H9 (cell line): ENCODE measurements around the gene PDE1C. TPM values are rescaled to one million over a fixed set of nuclear protein-coding genes. Genes with fewer than 3 reads are reported as not detected.

Source experiments
- DNase-seq: peaks from one replicate; pipeline ENCODE4 v3.0.0-alpha.2; 2017
- H2AFZ ChIP-seq: one replicate; pipeline ENCODE4 v1.6.1; 2013; ENCODE audit warnings: mild to moderate bottlenecking, low read length, control low read depth, moderate library complexity
- H2AK5ac ChIP-seq: 2 replicates; pipeline ENCODE4 v1.6.1; 2013; ENCODE audit warnings: low read length, control low read depth, mixed read lengths; ENCODE audit not compliant: insufficient read length
- H2BK120ac ChIP-seq: one replicate; pipeline ENCODE4 v1.6.1; 2013; ENCODE audit warnings: low read depth, mild to moderate bottlenecking, low read length, control low read depth, inconsistent platforms; ENCODE audit not compliant: poor library complexity, severe bottlenecking
- H2BK12ac ChIP-seq: 2 replicates; pipeline ENCODE4 v1.6.1; 2013; ENCODE audit warnings: low read length, control low read depth, mixed read lengths, low read depth; ENCODE audit not compliant: insufficient read length
- H2BK15ac ChIP-seq: 2 replicates; pipeline ENCODE4 v1.6.1; 2013; ENCODE audit warnings: low read depth, low read length, control low read depth
- H2BK20ac ChIP-seq: one replicate; pipeline ENCODE4 v1.6.1; 2013; ENCODE audit warnings: low read depth, mild to moderate bottlenecking, low read length, control low read depth, inconsistent platforms; ENCODE audit not compliant: poor library complexity, severe bottlenecking
- H2BK5ac ChIP-seq: 2 replicates; pipeline ENCODE4 v1.6.1; 2013; ENCODE audit warnings: low read length, control low read depth, mixed read lengths; ENCODE audit not compliant: insufficient read length
- H3K14ac ChIP-seq: 2 replicates; pipeline ENCODE4 v1.6.1; 2013; ENCODE audit warnings: low read length, control low read depth; ENCODE audit not compliant: insufficient read depth
- H3K18ac ChIP-seq: 2 replicates; pipeline ENCODE4 v1.6.1; 2013; ENCODE audit warnings: low read depth, mild to moderate bottlenecking, mixed read lengths, low read length, control low read depth; ENCODE audit not compliant: insufficient read length
- H3K23ac ChIP-seq: 2 replicates; pipeline ENCODE4 v1.6.1; 2013; ENCODE audit warnings: low read length, control low read depth, mixed read lengths, low read depth; ENCODE audit not compliant: insufficient read length
- H3K23me2 ChIP-seq: 2 replicates; pipeline ENCODE4 v1.6.1; 2013; ENCODE audit warnings: low read depth, mild to moderate bottlenecking, mixed read lengths, low read length, control low read depth; ENCODE audit not compliant: insufficient read length, poor library complexity, severe bottlenecking
- H3K27ac ChIP-seq: 2 replicates; pipeline ENCODE4 v1.5.1; 2013; ENCODE audit warnings: low read length, control low read depth, mixed read lengths, low read depth; ENCODE audit not compliant: insufficient read length
- H3K27me3 ChIP-seq: 2 replicates; pipeline ENCODE4 v1.6.1; 2013; ENCODE audit warnings: low read length, control low read depth, inconsistent platforms; ENCODE audit not compliant: insufficient read depth
- H3K4ac ChIP-seq: 2 replicates; pipeline ENCODE4 v1.6.1; 2013; ENCODE audit warnings: low read depth, mild to moderate bottlenecking, control low read depth, inconsistent platforms, low read length, moderate library complexity
- H3K4me1 ChIP-seq: 2 replicates; pipeline ENCODE4 v1.6.1; 2013; ENCODE audit warnings: low read length, control low read depth, inconsistent platforms; ENCODE audit not compliant: insufficient read depth
- H3K4me2 ChIP-seq: 2 replicates; pipeline ENCODE4 v1.6.1; 2013; ENCODE audit warnings: low read length, control low read depth, mixed read lengths; ENCODE audit not compliant: insufficient read length, insufficient read depth
- H3K56ac ChIP-seq: 2 replicates; pipeline ENCODE4 v1.6.1; 2013; ENCODE audit warnings: low read depth, mild to moderate bottlenecking, mixed read lengths, low read length, control low read depth; ENCODE audit not compliant: insufficient read length
- H3K79me1 ChIP-seq: 2 replicates; pipeline ENCODE4 v1.6.1; 2013; ENCODE audit warnings: low read depth, mild to moderate bottlenecking, moderate library complexity, low read length, control low read depth, inconsistent platforms; ENCODE audit not compliant: insufficient read depth, poor library complexity, severe bottlenecking
- H3K79me2 ChIP-seq: 2 replicates; pipeline ENCODE4 v1.6.1; 2013; ENCODE audit warnings: low read length, control low read depth, inconsistent platforms; ENCODE audit not compliant: insufficient read depth
- H3K9ac ChIP-seq: 2 replicates; pipeline ENCODE4 v1.6.1; 2013; ENCODE audit warnings: low read length, control low read depth, mixed read lengths; ENCODE audit not compliant: insufficient read length; ENCODE audit errors: extremely low read depth
- H3K9me3 ChIP-seq: one replicate; pipeline ENCODE4 v1.6.1; 2013; ENCODE audit warnings: low read depth, low read length, inconsistent platforms; ENCODE audit not compliant: control insufficient read depth
- H3T11ph ChIP-seq: one replicate; pipeline ENCODE4 v1.6.1; 2013; ENCODE audit warnings: mild to moderate bottlenecking, low read length, control low read depth, inconsistent platforms
- H4K20me1 ChIP-seq: one replicate; pipeline ENCODE4 v1.6.1; 2013; ENCODE audit not compliant: control insufficient read depth, insufficient read length, insufficient read depth
- H4K5ac ChIP-seq: 2 replicates; pipeline ENCODE4 v1.6.1; 2013; ENCODE audit warnings: low read depth, mild to moderate bottlenecking, mixed read lengths, low read length, control low read depth; ENCODE audit not compliant: insufficient read length
- H4K8ac ChIP-seq: replicated peaks from 2 replicates; pipeline ENCODE4 v1.6.1; 2013; ENCODE audit warnings: low read length, control low read depth, mixed read lengths, low read depth; ENCODE audit not compliant: insufficient read length
- H4K91ac ChIP-seq: 2 replicates; pipeline ENCODE4 v1.6.1; 2013; ENCODE audit warnings: low read depth, mild to moderate bottlenecking, moderate library complexity, mixed read lengths, low read length, control low read depth; ENCODE audit not compliant: insufficient read length
- H3K27ac Mint-ChIP-seq, 3 experiments: 2 replicates in 2 of 3; 3 replicates in 1 of 3; pipeline ENCODE4 v1.8.0; 2020 to 2021; ENCODE audit warnings: mixed read lengths in 3 of 3, mild to moderate bottlenecking in 1 of 3, moderate library complexity in 1 of 3
- H3K27me3 Mint-ChIP-seq: 2 replicates; pipeline ENCODE4 v1.8.0; 2021; ENCODE audit warnings: low read depth, mild to moderate bottlenecking, moderate library complexity, mixed read lengths
- H3K36me3 Mint-ChIP-seq, 3 experiments: 2 replicates in 2 of 3; 3 replicates in 1 of 3; pipeline ENCODE4 v1.8.0; 2020 to 2021; ENCODE audit warnings: low read depth in 3 of 3, mixed read lengths in 3 of 3; ENCODE audit not compliant: insufficient read depth in 1 of 3
- H3K4me1 Mint-ChIP-seq, 2 experiments: 2 replicates each; pipeline ENCODE4 v1.8.0; 2020; ENCODE audit warnings: mixed read lengths in 2 of 2
- H3K4me3 Mint-ChIP-seq, 2 experiments: 2 replicates in 1 of 2; 3 replicates in 1 of 2; pipeline ENCODE4 v1.8.0; 2020 to 2021; ENCODE audit warnings: mild to moderate bottlenecking in 2 of 2, mixed read lengths in 2 of 2, moderate library complexity in 1 of 2
- H3K9me3 Mint-ChIP-seq, 2 experiments: 2 replicates in 1 of 2; 3 replicates in 1 of 2; pipeline ENCODE4 v1.8.0; 2020; ENCODE audit warnings: mild to moderate bottlenecking in 2 of 2, mixed read lengths in 2 of 2, moderate library complexity in 1 of 2
- total RNA-seq: library from RNA; stranded (reverse); gene quantifications from 2 replicates; pipeline ENCODE4 v1.2.1, GENCODE V29; 2021
- TF ChIP-seq, protein P1 (sequence below): fragments of 200-600 bp; sonication (generic); conservative IDR thresholded peaks from 3 replicates; pipeline ENCODE4 v1.8.0; 2021; ENCODE audit warnings: antibody characterized with exemption, mild to moderate bottlenecking

The PDE1C gene
- total RNA-seq, 1 experiment from 2014 or later: 0.17 TPM

DNA sequence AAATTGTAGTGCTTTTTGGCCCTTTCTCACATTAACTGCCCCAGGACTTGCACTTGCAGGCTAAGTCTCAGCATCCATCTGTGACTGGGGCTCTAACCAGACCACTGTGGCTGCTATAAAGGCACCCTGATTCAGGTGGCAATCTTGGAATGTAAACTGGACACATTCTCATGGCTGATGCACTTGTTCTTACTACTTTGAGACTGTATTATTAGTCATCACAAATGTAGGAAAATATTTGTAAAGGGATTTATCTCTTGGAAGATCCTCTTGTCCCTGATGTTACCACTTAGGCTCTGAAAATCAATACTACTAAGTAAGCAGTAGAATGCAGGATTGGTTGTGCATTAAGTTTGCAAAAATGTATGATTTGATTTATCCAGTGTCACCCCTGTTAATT, 25.0 kb downstream of the PDE1C start:
- no peaks in the 10 kb centered on the region for H3K9me3 Mint-ChIP-seq
- H2BK12ac ChIP-seq: no peak overlapping the region
- H2AFZ ChIP-seq: no peak overlapping the region
- H3K9me3 ChIP-seq: no peaks in the 10 kb centered on the region
- H2BK5ac ChIP-seq: no peak overlapping the region
- no peak overlapping the region for H3K4ac ChIP-seq
- no peak overlapping the region for H2BK20ac ChIP-seq
- peaks cover 10% of the 10 kb centered on the region in 2 experiments for H3K4me1 Mint-ChIP-seq
- no peak overlapping the region for H3K27ac ChIP-seq
- H3K79me2 ChIP-seq: no peaks in the 10 kb centered on the region
- H3K23me2 ChIP-seq: peaks cover 2% of the 10 kb centered on the region
- H3K4me3 Mint-ChIP-seq: no peak overlapping the region
- no peak overlapping the region for H3T11ph ChIP-seq
- no peak overlapping the region for H4K8ac ChIP-seq
- TF ChIP-seq, protein P1, sequence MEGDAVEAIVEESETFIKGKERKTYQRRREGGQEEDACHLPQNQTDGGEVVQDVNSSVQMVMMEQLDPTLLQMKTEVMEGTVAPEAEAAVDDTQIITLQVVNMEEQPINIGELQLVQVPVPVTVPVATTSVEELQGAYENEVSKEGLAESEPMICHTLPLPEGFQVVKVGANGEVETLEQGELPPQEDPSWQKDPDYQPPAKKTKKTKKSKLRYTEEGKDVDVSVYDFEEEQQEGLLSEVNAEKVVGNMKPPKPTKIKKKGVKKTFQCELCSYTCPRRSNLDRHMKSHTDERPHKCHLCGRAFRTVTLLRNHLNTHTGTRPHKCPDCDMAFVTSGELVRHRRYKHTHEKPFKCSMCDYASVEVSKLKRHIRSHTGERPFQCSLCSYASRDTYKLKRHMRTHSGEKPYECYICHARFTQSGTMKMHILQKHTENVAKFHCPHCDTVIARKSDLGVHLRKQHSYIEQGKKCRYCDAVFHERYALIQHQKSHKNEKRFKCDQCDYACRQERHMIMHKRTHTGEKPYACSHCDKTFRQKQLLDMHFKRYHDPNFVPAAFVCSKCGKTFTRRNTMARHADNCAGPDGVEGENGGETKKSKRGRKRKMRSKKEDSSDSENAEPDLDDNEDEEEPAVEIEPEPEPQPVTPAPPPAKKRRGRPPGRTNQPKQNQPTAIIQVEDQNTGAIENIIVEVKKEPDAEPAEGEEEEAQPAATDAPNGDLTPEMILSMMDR: no peak
- H4K5ac ChIP-seq: no peak overlapping the region
- H3K9ac ChIP-seq: no peak overlapping the region
- no peak overlapping the region for H2AK5ac ChIP-seq
- H4K91ac ChIP-seq: no peak overlapping the region
- H2BK15ac ChIP-seq: no peak overlapping the region
- no peaks in the 10 kb centered on the region for H3K79me1 ChIP-seq
- H3K27ac Mint-ChIP-seq: no peak overlapping the region
- no peaks in the 10 kb centered on the region for H4K20me1 ChIP-seq
- no peak for DNase-seq
- no peaks in the 10 kb centered on the region for H3K36me3 Mint-ChIP-seq
- H2BK120ac ChIP-seq: no peak overlapping the region
- no peaks in the 10 kb centered on the region for H3K4me1 ChIP-seq
- peaks cover 16% of the 10 kb centered on the region for H3K27me3 Mint-ChIP-seq
- H3K56ac ChIP-seq: no peak overlapping the region
- H3K18ac ChIP-seq: no peak overlapping the region
- H3K23ac ChIP-seq: no peak overlapping the region
- no peak overlapping the region for H3K4me2 ChIP-seq
- no peaks in the 10 kb centered on the region; the same call in 1 of the 2 replicates for H3K27me3 ChIP-seq
- H3K14ac ChIP-seq: no peak overlapping the region
